Activated CD4-positive, CD25-positive, alpha-beta regulatory T cell treated with anti-CD3 and anti-CD28 coated beads, Interleukin-2, amount 50 U/mL, for 72 hours (primary cell): Measurements from ENCODE around the gene CDV3.
"Not testable (repeated sequence)": the region's sequence is repeated elsewhere in the genome, so short reads cannot be mapped to it uniquely, and the experiment has no call there.

ENCODE experiments used
- DNase-seq: peaks from one replicate; pipeline ENCODE4 v3.0.0; 2021

CDV3 gene, protein sequence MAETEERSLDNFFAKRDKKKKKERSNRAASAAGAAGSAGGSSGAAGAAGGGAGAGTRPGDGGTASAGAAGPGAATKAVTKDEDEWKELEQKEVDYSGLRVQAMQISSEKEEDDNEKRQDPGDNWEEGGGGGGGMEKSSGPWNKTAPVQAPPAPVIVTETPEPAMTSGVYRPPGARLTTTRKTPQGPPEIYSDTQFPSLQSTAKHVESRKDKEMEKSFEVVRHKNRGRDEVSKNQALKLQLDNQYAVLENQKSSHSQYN

GRCh38 chr3:133573629-133574194 is at the start of gene CDV3:
Gene CDV3 (plus strand): TSS chr3:133573686. CDS start chr3:133574045, 359 bp downstream.
- DNase-seq = no peak

GRCh38 chr3:133523758-133524157 is 49.7 kb upstream of the CDV3 start:
- not testable (repeated sequence) for DNase-seq

- DNase-seq = no peak
Measured at GRCh38 chr3:133525435-133525834, 48.1 kb upstream of the CDV3 start.

- DNase-seq = no peak
Measured at GRCh38 chr3:133527081-133527715, 46.3 kb upstream of the CDV3 start.

GRCh38 chr3:133529809-133530208 is 43.7 kb upstream of the CDV3 start:
- no peak for DNase-seq

- no peak for DNase-seq
Measured at GRCh38 chr3:133531981-133532380, 41.5 kb upstream of the CDV3 start.

DNA sequence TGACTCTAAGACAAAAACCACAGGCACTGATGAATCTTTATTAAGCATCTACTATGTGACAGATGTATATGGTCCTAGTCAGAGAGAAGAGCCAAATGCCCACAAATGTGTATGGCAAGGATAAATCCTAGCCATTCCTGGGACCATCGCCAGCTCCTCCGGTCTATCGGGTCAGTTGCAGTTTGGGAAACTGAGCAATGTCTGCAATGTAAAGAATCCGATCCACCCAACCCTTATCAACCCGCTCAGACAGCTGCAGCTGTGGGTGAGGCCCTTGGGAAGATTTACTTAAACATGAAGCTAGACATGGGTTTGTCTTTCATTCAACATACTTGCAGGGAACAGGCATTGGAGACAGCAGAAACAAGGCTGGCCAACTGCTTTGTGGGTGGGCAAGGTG is 40.5 kb upstream of the CDV3 start:
- DNase-seq = no peak

DNA sequence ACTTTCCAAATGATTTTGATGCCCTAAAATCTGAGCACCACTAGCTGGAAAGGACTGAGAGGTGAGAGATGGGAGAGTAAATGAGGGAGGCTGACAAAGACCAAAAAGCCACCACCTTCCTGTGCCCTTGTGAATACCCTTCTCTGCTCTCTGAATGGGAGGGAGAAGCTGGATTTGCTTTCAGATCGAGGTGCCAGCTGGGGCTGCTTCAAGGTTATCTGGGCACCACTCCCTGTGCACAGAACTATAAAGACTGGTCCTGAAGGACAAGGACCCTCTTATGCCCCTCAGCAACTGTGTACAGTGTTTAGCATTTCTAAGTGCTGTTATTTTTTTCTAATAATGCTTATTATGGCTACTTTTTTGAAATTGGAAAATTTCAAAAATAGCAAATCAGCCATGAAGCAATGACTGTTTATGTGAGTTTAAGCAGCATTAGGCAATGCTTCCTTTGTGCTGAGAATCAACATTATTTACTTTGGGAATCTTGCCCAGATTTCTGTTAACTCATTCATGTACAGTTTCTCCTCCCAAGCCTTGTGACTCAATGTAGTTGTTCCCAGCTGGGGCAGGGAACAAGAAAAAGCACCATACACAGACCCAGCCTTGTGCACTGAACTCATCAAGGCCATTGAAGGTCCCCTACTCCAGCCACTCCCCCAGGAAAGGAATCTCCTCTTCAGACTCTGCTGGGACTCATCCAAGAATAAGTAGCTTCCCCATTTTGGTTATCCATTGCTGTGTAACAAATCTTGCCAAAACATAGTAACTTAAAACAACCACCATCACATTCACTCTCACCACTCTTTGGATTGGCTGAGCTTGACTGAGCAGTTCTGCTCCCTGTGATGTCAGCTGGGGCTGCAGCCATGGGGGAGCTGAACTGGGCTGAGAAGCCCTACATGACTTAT is 37.3 kb upstream of the CDV3 start:
- DNase-seq = no peak

DNA sequence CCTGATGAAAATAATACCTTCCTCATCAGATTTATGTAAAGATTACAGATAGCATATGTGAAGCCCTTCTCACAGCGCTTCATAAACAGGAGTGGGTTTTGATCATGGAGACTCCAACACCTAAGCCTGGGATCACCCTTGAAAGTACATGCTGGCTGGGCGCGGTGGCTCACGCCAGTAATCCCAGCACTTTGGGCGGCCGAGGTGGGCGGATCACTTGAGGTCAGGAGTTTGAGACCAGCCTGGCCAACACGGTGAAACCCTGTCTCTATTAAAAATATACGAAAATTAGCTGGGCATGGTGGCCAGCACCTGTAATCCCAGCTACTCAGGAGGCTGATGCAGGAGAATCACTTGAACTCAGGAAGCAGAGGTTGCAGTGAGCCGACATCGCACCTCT is 36.4 kb upstream of the CDV3 start:
- not testable (repeated sequence) for DNase-seq

DNA sequence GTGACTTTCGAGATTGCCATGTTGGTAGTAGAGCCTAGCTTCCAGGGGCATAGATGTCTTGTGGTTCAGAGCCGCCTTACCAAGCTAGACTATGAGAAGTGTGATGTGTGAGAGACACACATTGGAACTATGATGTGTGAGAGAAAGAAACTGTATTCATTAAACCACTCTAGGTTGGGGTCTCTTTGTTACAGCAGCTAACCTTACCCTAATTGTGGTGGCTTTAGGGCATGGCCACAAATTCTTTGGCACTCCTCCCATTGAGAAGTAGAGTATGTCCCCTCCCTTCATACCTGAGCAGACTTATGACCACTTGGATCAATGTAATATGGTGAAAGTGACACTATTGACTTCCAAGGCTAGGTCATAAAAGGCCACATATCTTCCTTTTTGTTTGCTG is 35.3 kb upstream of the CDV3 start:
- DNase-seq = no peak

GRCh38 chr3:133540896-133541674 is 32.4 kb upstream of the CDV3 start:
- no peak for DNase-seq

GRCh38 chr3:133542871-133543270 is 30.6 kb upstream of the CDV3 start:
- DNase-seq = no peak

DNA sequence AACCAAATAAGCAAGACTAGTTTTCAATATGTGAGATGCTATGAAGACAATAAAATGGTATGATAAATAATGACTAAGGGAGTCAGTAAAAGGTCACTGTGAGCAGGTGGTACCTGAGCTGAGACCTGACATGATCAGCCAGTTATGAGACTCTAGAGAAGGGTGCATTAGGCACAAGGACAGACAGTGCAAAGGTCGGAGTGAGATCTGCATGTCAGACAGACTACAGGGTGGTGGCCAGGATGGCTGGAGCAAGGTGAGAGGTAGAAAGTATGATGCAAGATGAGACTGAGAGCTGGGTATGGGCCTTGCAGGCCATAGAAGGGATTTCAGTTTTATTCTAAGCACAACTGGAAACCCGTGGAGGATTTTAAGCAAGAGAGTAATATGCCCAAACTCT is 28.5 kb upstream of the CDV3 start:
- not testable (repeated sequence) for DNase-seq

- DNase-seq = no peak
Measured at GRCh38 chr3:133547432-133548041, 25.9 kb upstream of the CDV3 start.

- no peak for DNase-seq
Measured at GRCh38 chr3:133548090-133548489, 25.4 kb upstream of the CDV3 start.

GRCh38 chr3:133549565-133549964 is 23.9 kb upstream of the CDV3 start:
- no peak for DNase-seq

DNA sequence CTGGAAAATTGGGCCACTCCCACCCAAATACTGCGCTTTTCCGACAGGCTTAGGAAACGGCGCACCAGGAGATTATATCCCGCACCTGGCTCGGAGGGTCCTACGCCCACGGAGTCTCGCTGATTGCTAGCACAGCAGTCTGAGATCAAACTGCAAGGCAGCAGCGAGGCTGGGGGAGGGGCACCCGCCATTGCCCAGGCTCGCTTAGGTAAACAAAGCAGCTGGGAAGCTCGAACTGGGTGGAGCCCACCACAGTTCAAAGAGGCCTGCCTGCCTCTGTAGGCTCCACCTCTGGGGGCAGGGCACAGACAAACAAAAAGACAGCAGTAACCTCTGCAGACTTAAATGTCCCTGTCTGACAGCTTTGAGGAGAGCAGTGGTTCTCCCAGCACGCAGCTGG is 21.9 kb upstream of the CDV3 start:
- DNase-seq = not testable (repeated sequence)

- DNase-seq = no peak
Measured at GRCh38 chr3:133561679-133562078, 11.8 kb upstream of the CDV3 start.

GRCh38 chr3:133562376-133562775 is 11.1 kb upstream of the CDV3 start:
- no peak for DNase-seq

DNA sequence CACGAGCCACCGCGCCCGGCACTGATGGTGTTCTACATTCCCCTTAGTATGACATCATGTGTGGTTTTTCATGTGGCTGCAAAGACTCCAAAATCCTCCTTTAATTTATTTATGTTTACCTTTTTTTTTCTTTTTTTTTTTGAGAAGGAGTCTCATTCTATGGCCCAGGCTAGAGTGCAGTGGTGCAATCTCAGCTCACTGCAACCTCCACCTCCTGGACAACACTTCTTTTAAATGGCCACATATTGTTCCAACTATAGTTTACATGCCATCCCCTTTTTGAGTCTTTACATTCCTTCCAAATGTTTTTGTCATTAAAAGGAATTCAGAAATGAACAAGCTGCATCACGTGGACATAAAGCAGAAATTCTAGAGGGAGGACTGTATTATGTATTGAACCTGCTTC is 10.3 kb upstream of the CDV3 start:
- DNase-seq = no peak

DNA sequence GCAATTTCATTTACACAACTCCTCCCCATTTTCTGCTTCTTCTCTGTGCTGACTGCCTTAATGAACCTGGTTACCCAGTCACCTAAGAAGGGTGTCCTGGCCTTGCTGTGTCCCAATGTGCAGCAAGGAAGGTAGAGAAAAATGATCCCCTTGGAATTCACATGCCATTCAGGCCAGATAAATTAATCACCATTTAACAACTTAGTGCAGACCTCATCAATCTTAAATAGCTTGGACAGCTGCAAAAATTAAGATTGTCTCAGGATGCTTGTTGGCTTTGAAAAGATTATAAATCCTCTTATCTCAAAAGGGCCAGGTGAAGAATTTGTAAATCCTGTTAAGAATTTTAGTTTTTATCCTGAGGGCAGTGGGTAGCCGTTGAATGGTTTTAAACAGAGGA is 9.7 kb upstream of the CDV3 start:
- DNase-seq = no peak
